HCT116 (cell line): ENCODE measurements around the gene CIZ1. TPM values are rescaled to one million over a fixed set of nuclear protein-coding genes. Genes with fewer than 3 reads are reported as not detected.

Experiments
- ATAC-seq: fragments of 200-7000 bp; cut with Tn5 transposase; 2 replicates; pipeline ENCODE4 v1.9.1; 2020; ENCODE audit warnings: mild to moderate bottlenecking, moderate library complexity
- BruUV-seq: library from RNA; stranded (reverse); fragments of 400-500 nt; replicated peaks from 2 replicates; lab custom pipeline; 2021; lab: Mats Ljungman, UMichigan
- CTCF ChIA-PET: fragments of 300-600 bp; sonication (Branson Sonifier 250); formaldehyde crosslinking; loops from one replicate; lab custom pipeline; 2021; ENCODE audit warnings: antibody characterized with exemption; lab: Charles Lee
- POLR2A ChIA-PET: fragments of 300-600, 350-600 bp; sonication (Branson Sonifier 250); formaldehyde crosslinking; loops from one replicate; lab custom pipeline; 2021; ENCODE audit warnings: antibody characterized with exemption; lab: Charles Lee
- RAD21 ChIA-PET, 2 experiments: fragments of 300-600 bp; sonication (Branson Sonifier 250); formaldehyde crosslinking; loops; one replicate each; lab custom pipeline; 2023; ENCODE audit warnings: low total read pairs in 2 of 2; ENCODE audit not compliant: uncharacterized antibody in 2 of 2, unreplicated experiment in 2 of 2, low non-redundant PET in 1 of 2; lab: Charles Lee
- DNase-seq: peaks from one replicate; pipeline ENCODE4 v3.0.0-alpha.2; 2010; ENCODE audit warnings: low read depth, low spot score
- H2AFZ ChIP-seq: fragments of 200-600 bp; shearing (Covaris generic), sonication (generic); 2 replicates; pipeline ENCODE4 v1.6.1; 2017; ENCODE audit warnings: low read depth, mixed run types, mixed read lengths, antibody characterized with exemption, low read length; ENCODE audit not compliant: poor library complexity, severe bottlenecking
- H3K27ac ChIP-seq: 2 replicates; pipeline ENCODE4 v1.5.1; 2012; ENCODE audit warnings: low read depth, low read length
- H3K27me3 ChIP-seq: fragments of 200-600 bp; sonication (generic); 2 replicates; pipeline ENCODE4 v1.6.1; 2016; ENCODE audit warnings: mixed run types, low read length, mixed read lengths; ENCODE audit not compliant: insufficient read depth
- H3K36me3 ChIP-seq, 2 experiments: fragments of 200-500 bp in 1 of 2; fragments of 200-600 bp in 1 of 2; sonication (Bioruptor generic) in 1 of 2; sonication (generic) in 1 of 2; 2 replicates each; pipeline versions ENCODE4 v1.5.1 to v1.6.1; 2014 to 2016; ENCODE audit warnings: low read length in 2 of 2, inconsistent platforms in 1 of 2, mixed read lengths in 1 of 2, mixed run types in 1 of 2; ENCODE audit not compliant: insufficient read depth in 2 of 2, control insufficient read depth in 1 of 2
- H3K4me1 ChIP-seq, 2 experiments: fragments of 200-600 bp in 1 of 2; sonication (generic) in 1 of 2; 2 replicates each; pipeline versions ENCODE4 v1.5.1 to v1.6.1; 2012 to 2017; ENCODE audit warnings: low read length in 2 of 2, inconsistent platforms in 1 of 2, mild to moderate bottlenecking in 1 of 2, mixed read lengths in 1 of 2, mixed run types in 1 of 2, moderate library complexity in 1 of 2; ENCODE audit not compliant: insufficient read depth in 2 of 2, control insufficient read depth in 1 of 2
- H3K4me2 ChIP-seq: fragments of 200-600 bp; sonication (generic); 2 replicates; pipeline ENCODE4 v1.6.1; 2017; ENCODE audit warnings: mixed run types, low read length, mixed read lengths
- H3K4me3 ChIP-seq, 2 experiments: fragments of 200-600 bp in 1 of 2; sonication (generic) in 1 of 2; replicated peaks in 1 of 2; 2 replicates each; pipeline ENCODE4 v1.5.1; 2011 to 2016; ENCODE audit warnings: low read length in 2 of 2, control low read depth in 1 of 2, low read depth in 1 of 2, mild to moderate bottlenecking in 1 of 2, mixed read lengths in 1 of 2, mixed run types in 1 of 2
- H3K79me2 ChIP-seq: fragments of 200-600 bp; sonication (generic); 2 replicates; pipeline ENCODE4 v1.6.1; 2017; ENCODE audit warnings: mild to moderate bottlenecking, mixed run types, low read length, moderate library complexity, mixed read lengths; ENCODE audit not compliant: insufficient read depth
- H3K9ac ChIP-seq: fragments of 200-600 bp; sonication (generic); 2 replicates; pipeline ENCODE4 v1.6.1; 2016; ENCODE audit warnings: low read length, mixed read lengths
- H3K9me2 ChIP-seq: fragments of 200-600 bp; sonication (generic), shearing (Covaris generic); 2 replicates; pipeline ENCODE4 v1.6.1; 2017; ENCODE audit warnings: mixed run types, mild to moderate bottlenecking, moderate library complexity; ENCODE audit not compliant: insufficient read depth
- H3K9me3 ChIP-seq, 2 experiments: fragments of 200-500 bp in 1 of 2; fragments of 200-600 bp in 1 of 2; sonication (Bioruptor generic) in 1 of 2; sonication (generic) in 1 of 2; 2 replicates each; pipeline ENCODE4 v1.6.1; 2014 to 2017; ENCODE audit warnings: low read length in 2 of 2, mixed read lengths in 2 of 2, inconsistent platforms in 1 of 2, low read depth in 1 of 2, mild to moderate bottlenecking in 1 of 2, mixed run types in 1 of 2, moderate library complexity in 1 of 2; ENCODE audit not compliant: control insufficient read depth in 1 of 2, insufficient read depth in 1 of 2
- H4K20me1 ChIP-seq: fragments of 200-600 bp; sonication (generic), shearing (Covaris generic); 2 replicates; pipeline ENCODE4 v1.6.1; 2017; ENCODE audit warnings: mixed run types, mild to moderate bottlenecking, moderate library complexity; ENCODE audit not compliant: insufficient read depth
- ATF3 ChIP-seq: IDR thresholded peaks from 2 replicates; pipeline ENCODE4 v1.6.1; 2012
- EGR1 ChIP-seq: IDR thresholded peaks from 2 replicates; pipeline ENCODE4 v1.6.1; 2012; ENCODE audit warnings: low read depth
- REST ChIP-seq: IDR thresholded peaks from 2 replicates; pipeline ENCODE4 v1.6.1; 2012; ENCODE audit warnings: low read depth
- SRF ChIP-seq: IDR thresholded peaks from 2 replicates; pipeline ENCODE4 v1.6.1; 2012; ENCODE audit warnings: low read depth
- intact Hi-C: fragments of 100-400 bp; cut with micrococcal nuclease; formaldehyde crosslinking; loops from 2 replicates; pipeline ENCODE4 v1.10.0; 2022
- total RNA-seq: library from RNA; stranded (reverse); gene quantifications from one replicate; pipeline ENCODE4 v1.2.1, GENCODE V29; 2021; ENCODE audit not compliant: unreplicated experiment
- TF ChIP-seq, protein P1 (sequence below), 3 experiments: fragments of 200-600 bp in 1 of 3; sonication (generic) in 1 of 3; IDR thresholded peaks in 2 of 3; conservative IDR thresholded peaks in 1 of 3; 2 replicates each; pipeline ENCODE4 v1.5.1; 2012 to 2017; ENCODE audit warnings: low read depth in 2 of 3, low read length in 2 of 3, antibody characterized with exemption in 1 of 3, borderline replicate concordance in 1 of 3, control low read depth in 1 of 3, mild to moderate bottlenecking in 1 of 3, mixed read lengths in 1 of 3, mixed run types in 1 of 3, moderate library complexity in 1 of 3; ENCODE audit not compliant: insufficient read depth in 1 of 3

The CIZ1 gene
- total RNA-seq, 1 experiment from 2014 or later: 144 TPM

DNA sequence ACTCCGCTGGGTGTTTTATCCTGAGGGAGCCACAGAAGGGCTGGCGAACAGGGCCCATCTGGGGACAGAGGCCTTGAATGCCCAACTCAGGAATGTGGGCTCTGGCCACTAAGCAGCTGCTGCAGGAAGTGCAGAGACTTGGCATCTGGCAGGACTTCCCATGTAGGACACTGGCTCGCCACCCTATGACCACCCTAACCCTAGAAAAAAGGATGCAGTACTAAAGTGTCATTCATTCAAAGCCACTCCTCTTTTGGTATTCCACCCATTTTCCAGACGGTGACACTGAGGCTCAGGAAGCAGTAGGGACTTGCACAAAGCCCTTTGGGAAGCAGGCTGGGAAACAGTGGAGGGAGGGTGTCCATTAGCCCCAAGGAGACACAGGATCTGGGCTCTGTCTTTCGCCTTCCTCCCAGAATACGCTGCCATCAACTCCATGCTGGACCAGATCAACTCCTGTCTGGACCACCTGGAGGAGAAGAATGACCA is 28.3 kb downstream of the CIZ1 start (continued):
- TF ChIP-seq, protein P1, sequence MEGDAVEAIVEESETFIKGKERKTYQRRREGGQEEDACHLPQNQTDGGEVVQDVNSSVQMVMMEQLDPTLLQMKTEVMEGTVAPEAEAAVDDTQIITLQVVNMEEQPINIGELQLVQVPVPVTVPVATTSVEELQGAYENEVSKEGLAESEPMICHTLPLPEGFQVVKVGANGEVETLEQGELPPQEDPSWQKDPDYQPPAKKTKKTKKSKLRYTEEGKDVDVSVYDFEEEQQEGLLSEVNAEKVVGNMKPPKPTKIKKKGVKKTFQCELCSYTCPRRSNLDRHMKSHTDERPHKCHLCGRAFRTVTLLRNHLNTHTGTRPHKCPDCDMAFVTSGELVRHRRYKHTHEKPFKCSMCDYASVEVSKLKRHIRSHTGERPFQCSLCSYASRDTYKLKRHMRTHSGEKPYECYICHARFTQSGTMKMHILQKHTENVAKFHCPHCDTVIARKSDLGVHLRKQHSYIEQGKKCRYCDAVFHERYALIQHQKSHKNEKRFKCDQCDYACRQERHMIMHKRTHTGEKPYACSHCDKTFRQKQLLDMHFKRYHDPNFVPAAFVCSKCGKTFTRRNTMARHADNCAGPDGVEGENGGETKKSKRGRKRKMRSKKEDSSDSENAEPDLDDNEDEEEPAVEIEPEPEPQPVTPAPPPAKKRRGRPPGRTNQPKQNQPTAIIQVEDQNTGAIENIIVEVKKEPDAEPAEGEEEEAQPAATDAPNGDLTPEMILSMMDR (IDR thresholded peaks at IDR 0.05 in 2 of 3, conservative IDR thresholded peaks at IDR 0.05 in 1 of 3; ENCODE audit: borderline replicate concordance in 1 of 3, insufficient read depth in 1 of 3, low read depth in 2 of 3, low read length in 2 of 3): no peak

DNA sequence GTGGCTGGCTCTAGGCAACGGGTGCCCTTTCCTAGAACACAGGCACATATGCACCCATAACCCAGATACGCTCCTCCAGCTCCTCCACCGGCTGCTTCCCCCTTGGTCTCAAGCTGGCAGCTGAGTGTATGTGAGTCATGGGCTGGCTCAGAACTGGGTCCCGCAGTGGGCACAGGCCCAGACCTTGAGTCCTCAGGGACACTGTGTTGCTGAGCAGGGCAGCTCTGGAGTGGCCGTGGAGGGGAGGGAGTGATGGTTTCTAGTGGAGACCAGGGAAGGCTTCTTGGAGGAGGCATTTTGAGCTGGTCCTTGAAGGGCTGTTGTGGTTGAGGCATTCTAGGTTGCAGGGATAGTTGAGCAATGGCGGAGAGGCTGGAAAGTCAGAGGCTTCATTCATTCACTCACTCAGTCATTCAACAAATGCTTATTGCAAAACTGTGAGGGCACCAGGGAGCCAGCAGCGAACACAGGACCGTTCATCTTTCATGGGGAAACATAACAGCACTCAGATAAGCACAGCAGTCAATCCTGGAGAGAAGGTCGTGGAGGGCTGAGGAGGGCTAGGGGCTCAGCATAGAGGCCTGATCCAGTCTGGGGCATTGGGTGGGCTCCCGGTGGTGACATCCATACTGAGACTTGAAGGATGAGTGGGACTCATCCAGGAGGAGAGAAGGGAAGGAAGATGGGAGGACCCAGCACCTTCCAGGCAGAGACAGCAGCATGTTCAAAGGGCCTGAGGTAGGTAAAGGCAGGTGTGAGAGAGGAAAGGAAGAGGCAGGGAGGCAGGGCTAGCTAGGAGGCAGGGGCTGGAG is 29.0 kb downstream of the CIZ1 start:
- Histone ChIP-seq H3K27me3 (no peaks in the 10 kb centered on the region), H3K9ac (no peak overlapping the region), H3K4me2 (no peak overlapping the region), H4K20me1 (no peaks in the 10 kb centered on the region), H3K4me1 (peaks cover 0 to 17% of the 10 kb centered on the region in 2 experiments; a peak in 2 of 4 replicates), H2AFZ (no peak overlapping the region), H3K9me3 (no peaks in the 10 kb centered on the region), H3K79me2 (peaks cover 13% of the 10 kb centered on the region), H3K27ac (no peak overlapping the region), H3K36me3 (peaks cover 8 to 14% of the 10 kb centered on the region in 2 experiments; a peak in 3 of 4 replicates), H3K4me3 (no peak overlapping the region), H3K9me2 (no peaks in the 10 kb centered on the region)
- DNase-seq (no peak), ATAC-seq (no peak)
- RAD21 ChIA-PET: no interaction called here
- POLR2A ChIA-PET: no interaction called here
- CTCF ChIA-PET: interaction anchor here (0.8 kb wide), 1 partner anchor 21 kb away, joined by 3 read pairs; no protein-coding TSS in a partner anchor
- no peak for TF ChIP-seq EGR1
- TF ChIP-seq REST: no peak
- no peak for TF ChIP-seq ATF3
- no peak for TF ChIP-seq SRF
- BruUV-seq: no TSS peak
- intact Hi-C loops: no loop called here
